OCI-LY7 (cell line): ENCODE results near the gene SSRP1. TPM values are rescaled to one million over a fixed set of nuclear protein-coding genes. Genes with fewer than 3 reads are reported as not detected.
"Not testable (repeated sequence)": the region's sequence is repeated elsewhere in the genome, so short reads cannot be mapped to it uniquely, and the experiment has no call there.

Experiments used
- BruUV-seq: library from RNA; stranded (reverse); fragments of 400-500 nt; replicated peaks from 2 replicates; lab custom pipeline; 2021; lab: Mats Ljungman, UMichigan
- CTCF ChIA-PET: fragments of 300-600 bp; sonication (Branson Sonifier 250); formaldehyde crosslinking; loops from one replicate; lab custom pipeline; 2022; ENCODE audit warnings: antibody characterized with exemption; ENCODE audit not compliant: unreplicated experiment; lab: Charles Lee
- POLR2A ChIA-PET: fragments of 300-600 bp; sonication (Branson Sonifier 250); formaldehyde crosslinking; loops from one replicate; lab custom pipeline; 2022; ENCODE audit warnings: antibody characterized with exemption; lab: Charles Lee
- DNase-seq: peaks from one replicate; pipeline ENCODE4 v3.0.0-alpha.2; 2015; ENCODE audit warnings: low spot score
- H2AFZ ChIP-seq: fragments of 200-600 bp; sonication (generic), shearing (Covaris generic); 2 replicates; pipeline ENCODE4 v1.6.1; 2014; ENCODE audit warnings: mild to moderate bottlenecking, antibody characterized with exemption, low read length, moderate library complexity
- H3K27ac ChIP-seq: fragments of 200-600 bp; sonication (generic); 2 replicates; pipeline ENCODE4 v1.5.1; 2014; ENCODE audit warnings: mixed run types, low read depth, mild to moderate bottlenecking, moderate library complexity, low read length, inconsistent platforms; ENCODE audit not compliant: poor library complexity, severe bottlenecking
- H3K36me3 ChIP-seq: fragments of 200-600 bp; sonication (generic); 2 replicates; pipeline ENCODE4 v1.6.1; 2014; ENCODE audit warnings: mild to moderate bottlenecking, antibody characterized with exemption, low read length, moderate library complexity, mixed read lengths; ENCODE audit not compliant: insufficient read depth
- H3K4me1 ChIP-seq: fragments of 200-600 bp; sonication (generic); 2 replicates; pipeline ENCODE4 v1.5.1; 2014; ENCODE audit warnings: mild to moderate bottlenecking, low read length; ENCODE audit not compliant: insufficient read depth, poor library complexity, severe bottlenecking
- H3K4me2 ChIP-seq: fragments of 200-600 bp; sonication (generic); 2 replicates; pipeline ENCODE4 v1.6.1; 2014; ENCODE audit warnings: mild to moderate bottlenecking, low read length
- H3K4me3 ChIP-seq: fragments of 200-600 bp; sonication (generic); 2 replicates; pipeline ENCODE4 v1.5.1; 2014; ENCODE audit warnings: mild to moderate bottlenecking, low read depth, low read length; ENCODE audit not compliant: poor library complexity, severe bottlenecking
- H3K79me2 ChIP-seq: fragments of 200-600 bp; sonication (generic); 2 replicates; pipeline ENCODE4 v1.6.1; 2016; ENCODE audit warnings: low read depth, mild to moderate bottlenecking, low read length, moderate library complexity, mixed read lengths; ENCODE audit not compliant: insufficient read depth
- H3K9me2 ChIP-seq: fragments of 200-600 bp; sonication (generic); 2 replicates; pipeline ENCODE4 v1.6.1; 2016; ENCODE audit warnings: mild to moderate bottlenecking, low read length, mixed read lengths; ENCODE audit not compliant: insufficient read depth
- H3K9me3 ChIP-seq: fragments of 200-600 bp; sonication (generic); 2 replicates; pipeline ENCODE4 v1.6.1; 2014; ENCODE audit warnings: mild to moderate bottlenecking, mixed run types, low read length, mixed read lengths
- H4K20me1 ChIP-seq: fragments of 200-600 bp; sonication (generic); 2 replicates; pipeline ENCODE4 v1.6.1; 2014; ENCODE audit warnings: mild to moderate bottlenecking, antibody characterized with exemption, low read length, moderate library complexity, mixed read lengths; ENCODE audit not compliant: insufficient read depth
- EZH2phosphoT487 ChIP-seq: fragments of 200-600 bp; sonication (generic); IDR thresholded peaks from 2 replicates; pipeline ENCODE4 v1.6.1; 2018; ENCODE audit warnings: low read depth, borderline replicate concordance, mild to moderate bottlenecking, mixed run types, antibody characterized with exemption, low read length, moderate library complexity, mixed read lengths
- intact Hi-C: fragments of 100-400 bp; cut with micrococcal nuclease; formaldehyde crosslinking; loops from one replicate; pipeline ENCODE4 v1.10.0; 2022; ENCODE audit not compliant: unreplicated experiment
- total RNA-seq, 2 experiments: library from RNA; depleted of rRNA in 1 of 2; stranded (reverse); fragments of >200 nt in 1 of 2; shearing (Covaris generic) in 1 of 2; gene quantifications; 2 replicates each; pipeline ENCODE4 v1.2.3, GENCODE V29; 2014 to 2022
- TF ChIP-seq, protein P1 (sequence below): fragments of 200-600 bp; sonication (generic); conservative IDR thresholded peaks from 2 replicates; pipeline ENCODE4 v1.5.1; 2014; ENCODE audit warnings: mild to moderate bottlenecking, antibody characterized with exemption, low read length, moderate library complexity, mixed read lengths

Gene SSRP1
- total RNA-seq, 2 experiments from 2014 or later, result 146 to 221 TPM

DNA sequence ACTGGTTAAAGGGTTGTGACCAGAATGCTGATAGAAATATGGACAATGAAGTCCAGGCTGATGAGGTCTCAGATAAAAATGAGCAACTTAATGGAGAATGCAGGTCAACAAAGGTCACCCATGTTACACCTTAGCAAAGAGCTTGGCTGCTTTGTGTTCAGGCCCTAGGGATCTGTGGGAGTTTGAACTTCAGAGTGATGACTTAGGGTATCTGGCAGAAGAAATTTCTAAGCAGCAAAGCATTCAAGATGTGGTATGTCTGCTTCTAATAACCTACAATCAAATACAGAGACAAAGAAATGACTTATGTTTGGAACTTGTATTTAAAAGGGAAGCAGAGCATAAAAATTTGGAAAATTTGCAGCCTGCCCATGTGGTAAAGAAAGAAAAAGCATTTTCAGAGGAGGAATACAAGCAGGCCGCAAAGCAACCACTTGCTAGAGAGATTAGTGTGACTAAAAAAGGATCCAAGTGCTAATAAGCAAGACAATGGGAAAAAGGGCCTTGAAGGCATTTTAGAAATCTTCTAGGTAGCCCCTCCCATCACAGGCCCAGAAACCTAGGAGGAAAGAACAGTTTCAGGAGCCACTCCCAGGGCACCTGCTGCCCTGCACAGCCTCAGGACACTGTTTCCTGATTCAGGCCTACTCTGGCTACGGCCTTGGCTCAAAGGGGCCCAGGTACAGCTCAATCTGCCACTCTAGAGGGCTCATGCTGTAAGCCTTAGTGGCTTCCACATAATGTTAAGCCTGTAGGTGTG lies 52.3 kb downstream of the SSRP1 start:
- Histone ChIP-seq H3K27ac (no peak overlapping the region), H4K20me1 (no peaks in the 10 kb centered on the region), H3K36me3 (no peaks in the 10 kb centered on the region), H3K79me2 (no peaks in the 10 kb centered on the region), H3K4me1 (no peaks in the 10 kb centered on the region), H2AFZ (no peak overlapping the region), H3K9me3 (no peaks in the 10 kb centered on the region), H3K4me2 (no peak overlapping the region), H3K4me3 (no peak overlapping the region), H3K9me2 (no peaks in the 10 kb centered on the region)
- CTCF ChIA-PET, result no interaction called here
- intact Hi-C loops, result no loop called here
- DNase-seq, result no peak
- no TSS peak for BruUV-seq
- POLR2A ChIA-PET, result no interaction called here
- TF ChIP-seq, protein P1, sequence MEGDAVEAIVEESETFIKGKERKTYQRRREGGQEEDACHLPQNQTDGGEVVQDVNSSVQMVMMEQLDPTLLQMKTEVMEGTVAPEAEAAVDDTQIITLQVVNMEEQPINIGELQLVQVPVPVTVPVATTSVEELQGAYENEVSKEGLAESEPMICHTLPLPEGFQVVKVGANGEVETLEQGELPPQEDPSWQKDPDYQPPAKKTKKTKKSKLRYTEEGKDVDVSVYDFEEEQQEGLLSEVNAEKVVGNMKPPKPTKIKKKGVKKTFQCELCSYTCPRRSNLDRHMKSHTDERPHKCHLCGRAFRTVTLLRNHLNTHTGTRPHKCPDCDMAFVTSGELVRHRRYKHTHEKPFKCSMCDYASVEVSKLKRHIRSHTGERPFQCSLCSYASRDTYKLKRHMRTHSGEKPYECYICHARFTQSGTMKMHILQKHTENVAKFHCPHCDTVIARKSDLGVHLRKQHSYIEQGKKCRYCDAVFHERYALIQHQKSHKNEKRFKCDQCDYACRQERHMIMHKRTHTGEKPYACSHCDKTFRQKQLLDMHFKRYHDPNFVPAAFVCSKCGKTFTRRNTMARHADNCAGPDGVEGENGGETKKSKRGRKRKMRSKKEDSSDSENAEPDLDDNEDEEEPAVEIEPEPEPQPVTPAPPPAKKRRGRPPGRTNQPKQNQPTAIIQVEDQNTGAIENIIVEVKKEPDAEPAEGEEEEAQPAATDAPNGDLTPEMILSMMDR, result no peak
- no peak for TF ChIP-seq EZH2phosphoT487

DNA sequence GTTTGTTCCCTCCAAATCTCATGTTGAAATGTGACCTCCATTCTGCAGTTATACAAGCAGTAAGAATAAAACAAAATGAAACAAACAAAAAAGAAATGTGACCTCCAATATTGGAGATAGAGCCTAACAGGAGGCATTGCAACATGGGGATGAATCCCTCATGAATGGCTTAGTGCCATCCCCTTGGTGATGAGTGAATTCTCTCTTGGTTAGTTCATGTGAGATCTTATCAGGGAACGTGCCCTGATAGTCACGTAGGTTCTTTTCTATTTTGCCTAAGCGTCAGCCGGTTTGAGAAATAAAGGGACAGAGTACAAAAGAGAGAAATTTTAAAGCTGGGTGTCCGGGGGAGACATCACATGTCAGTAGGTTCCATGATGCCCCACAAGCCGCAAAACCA lies 54.1 kb downstream of the SSRP1 start:
- H2AFZ ChIP-seq, H3K36me3 ChIP-seq, H4K20me1 ChIP-seq, H3K9me2 ChIP-seq, BruUV-seq, H3K9me3 ChIP-seq, H3K4me1 ChIP-seq, H3K4me3 ChIP-seq, H3K4me2 ChIP-seq, DNase-seq, intact Hi-C loops, H3K79me2 ChIP-seq, CTCF ChIA-PET, H3K27ac ChIP-seq: not testable (repeated sequence)
- POLR2A ChIA-PET, result interaction anchor here (1.4 kb wide), 1 partner anchor 21 kb away, joined by 3 read pairs; no protein-coding TSS in a partner anchor

DNA sequence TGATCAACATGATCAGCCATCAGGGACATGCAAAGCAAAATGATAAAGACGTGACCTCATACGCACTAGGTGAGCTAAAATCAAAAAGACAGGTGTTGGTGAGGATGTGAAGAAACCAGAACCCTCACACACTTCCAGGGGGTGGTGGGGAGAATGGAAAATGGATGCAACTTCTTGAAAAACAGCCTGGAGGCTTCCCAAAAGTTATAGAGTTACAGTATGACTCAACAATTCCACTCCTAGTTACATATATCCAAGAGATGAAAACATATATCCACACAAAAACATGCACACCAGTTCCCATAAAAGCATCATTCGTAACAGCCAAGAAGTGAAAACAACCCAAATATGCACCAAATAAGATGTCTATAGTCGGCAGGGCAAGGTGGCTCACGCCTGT lies 56.6 kb downstream of the SSRP1 start:
- no TSS peak for BruUV-seq
- CTCF ChIA-PET, result interaction anchor here (0.6 kb wide), 1 partner anchor 14 kb away, joined by 4 read pairs; no protein-coding TSS in a partner anchor

More for the DNA sequence above, 56.6 kb downstream of the SSRP1 start:
- Histone ChIP-seq H3K27ac (no peak overlapping the region), H3K79me2 (no peaks in the 10 kb centered on the region), H3K4me1 (no peaks in the 10 kb centered on the region), H3K9me2 (no peaks in the 10 kb centered on the region), H3K4me2 (no peak overlapping the region), H3K9me3 (no peaks in the 10 kb centered on the region), H3K36me3 (no peaks in the 10 kb centered on the region), H2AFZ (no peak overlapping the region), H4K20me1 (no peaks in the 10 kb centered on the region), H3K4me3 (no peak overlapping the region)
- no peak for TF ChIP-seq EZH2phosphoT487
- TF ChIP-seq, protein P1, result no peak
- POLR2A ChIA-PET, result no interaction called here
- DNase-seq, result no peak
- intact Hi-C loops, result no loop called here
